IPS-20b (cell line): ENCODE results near the gene PWWP2B.
"Not testable (repeated sequence)": the region's sequence is repeated elsewhere in the genome, so short reads cannot be mapped to it uniquely, and the experiment has no call there.

Experiments
- H3K27ac ChIP-seq: one replicate; pipeline ENCODE4 v1.5.1; 2013; ENCODE audit warnings: low read length
- H3K27me3 ChIP-seq: 2 replicates; pipeline ENCODE4 v1.6.1; 2013; ENCODE audit warnings: mild to moderate bottlenecking, low read length, inconsistent platforms; ENCODE audit not compliant: insufficient read depth
- H3K36me3 ChIP-seq: 2 replicates; pipeline ENCODE4 v1.6.1; 2013; ENCODE audit warnings: low read depth, mild to moderate bottlenecking, inconsistent platforms, low read length, moderate library complexity; ENCODE audit not compliant: insufficient read depth
- H3K4me1 ChIP-seq: 2 replicates; pipeline ENCODE4 v1.6.1; 2013; ENCODE audit warnings: mild to moderate bottlenecking, control low read depth, inconsistent platforms, low read length, moderate library complexity; ENCODE audit not compliant: insufficient read depth
- H3K4me3 ChIP-seq: 2 replicates; pipeline ENCODE4 v1.5.1; 2013; ENCODE audit warnings: mild to moderate bottlenecking, low read length, inconsistent platforms
- H3K9ac ChIP-seq: 2 replicates; pipeline ENCODE4 v1.6.1; 2013; ENCODE audit warnings: low read depth, mild to moderate bottlenecking, inconsistent platforms, low read length, moderate library complexity
- H3K9me3 ChIP-seq: 2 replicates; pipeline ENCODE4 v1.6.1; 2013; ENCODE audit warnings: mild to moderate bottlenecking, low read depth, low read length, inconsistent platforms; ENCODE audit not compliant: insufficient read depth

PWWP2B gene

DNA sequence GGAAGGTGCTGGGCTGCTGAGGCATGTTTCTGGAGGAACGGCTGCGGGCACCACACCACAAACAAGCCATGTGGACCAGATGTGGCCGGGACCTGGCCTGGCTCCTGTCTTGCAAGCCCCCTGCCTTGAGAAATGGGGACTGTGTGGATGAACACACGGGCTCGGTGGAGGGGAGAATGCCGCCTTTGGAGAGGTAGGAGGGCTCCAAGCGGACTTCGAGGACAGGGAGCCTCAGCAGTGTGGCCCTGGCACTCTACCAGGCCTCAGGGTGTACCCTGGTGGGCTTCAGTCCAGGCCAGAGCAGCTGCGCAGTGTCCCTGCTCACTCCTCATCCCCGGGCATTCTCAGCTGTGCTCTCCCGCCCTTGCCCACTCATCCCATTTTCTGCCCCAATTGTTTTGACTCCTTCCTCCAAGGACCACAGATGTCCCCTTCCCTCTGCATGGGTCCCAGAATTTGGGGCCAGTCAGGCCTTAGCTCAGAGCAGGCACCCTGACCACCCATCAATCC lies 31.5 kb downstream of the PWWP2B start:
- no peak overlapping the region for H3K27ac ChIP-seq
- no peaks in the 10 kb centered on the region for H3K36me3 ChIP-seq
- no peaks in the 10 kb centered on the region for H3K9me3 ChIP-seq

DNA sequence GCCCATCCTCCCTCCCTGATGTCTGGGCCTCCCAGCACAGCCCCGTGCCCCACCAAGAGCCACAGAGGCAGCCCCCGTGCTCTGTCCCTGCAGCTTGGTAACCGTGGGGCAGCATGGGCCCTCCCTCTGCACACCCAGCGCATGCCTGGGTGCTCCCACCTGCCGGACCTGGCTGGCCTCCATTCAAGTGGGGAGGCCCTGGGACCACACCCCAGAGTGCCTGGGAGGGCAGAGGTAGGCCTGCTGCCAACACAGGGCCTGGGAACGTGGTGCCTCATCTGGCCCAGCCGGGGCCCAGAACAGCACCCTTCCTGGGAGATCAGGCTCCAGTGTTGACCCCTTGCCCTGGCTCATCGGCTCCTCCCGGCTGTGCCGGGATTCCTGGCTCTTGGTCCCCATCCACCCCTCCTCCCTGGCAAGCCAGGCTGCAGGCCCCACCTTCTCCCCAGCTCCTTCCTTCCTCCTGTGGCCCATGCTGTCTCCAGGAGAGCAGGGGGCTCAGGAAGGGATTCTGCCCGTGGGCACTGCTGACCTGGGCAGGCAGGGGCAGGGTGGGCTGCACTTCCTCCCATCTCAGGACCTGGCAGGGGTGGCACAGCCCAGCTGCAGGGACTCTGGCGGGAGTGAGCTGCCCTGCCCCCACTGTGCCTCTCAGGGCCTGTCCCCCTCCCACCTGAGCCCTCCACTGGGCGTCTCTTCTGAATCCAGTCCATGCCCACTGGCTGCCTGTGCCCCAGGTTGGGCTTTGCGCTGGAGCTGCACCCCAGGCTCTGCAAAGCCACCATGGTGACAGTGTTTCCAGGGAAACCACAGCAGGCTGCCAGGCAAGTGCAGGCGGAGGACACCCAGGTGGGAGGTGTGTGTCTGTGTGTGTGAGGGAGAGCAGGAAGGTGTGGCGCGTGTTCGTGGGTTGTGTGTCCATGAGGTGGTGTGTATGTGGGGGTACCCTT lies 32.6 kb downstream of the PWWP2B start:
- H3K9ac ChIP-seq: no peak overlapping the region

More for the DNA sequence above, 31.5 kb downstream of the PWWP2B start:
- no peaks in the 10 kb centered on the region for H3K4me1 ChIP-seq
- no peak overlapping the region for H3K4me3 ChIP-seq
- H3K9ac ChIP-seq: no peak overlapping the region
- no peaks in the 10 kb centered on the region for H3K27me3 ChIP-seq

DNA sequence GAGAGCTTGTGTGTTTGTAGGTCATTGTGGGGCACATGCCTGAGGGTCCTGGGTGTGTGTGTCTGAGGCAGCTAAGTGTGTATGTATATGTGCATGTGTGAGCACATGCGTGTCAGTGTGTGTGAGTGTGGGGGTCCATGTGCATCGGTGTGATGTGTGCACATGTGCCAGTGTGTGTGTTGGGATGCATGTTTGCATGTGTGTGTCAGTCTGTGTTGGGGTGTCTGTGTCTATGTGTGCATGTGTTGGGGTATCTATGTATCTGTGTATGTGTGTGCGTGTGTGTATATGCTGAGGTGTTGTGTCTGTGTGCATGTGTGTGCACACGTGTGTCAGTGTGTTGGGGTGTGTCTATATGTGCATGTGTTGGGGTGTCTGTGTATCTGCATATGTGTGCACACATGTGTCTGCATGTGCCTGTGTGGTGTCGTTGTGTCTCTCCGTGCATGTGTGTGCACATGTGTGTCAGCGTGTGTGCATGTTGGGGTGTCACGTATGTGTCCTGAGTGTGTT lies 33.3 kb downstream of the PWWP2B start:
- Histone ChIP-seq H3K4me1 (no peaks in the 10 kb centered on the region), H3K27me3 (no peaks in the 10 kb centered on the region), H3K27ac (no peak overlapping the region), H3K9ac (no peak overlapping the region), H3K9me3 (no peaks in the 10 kb centered on the region), H3K4me3 (no peak overlapping the region), H3K36me3 (no peaks in the 10 kb centered on the region)

More for the DNA sequence above, 32.6 kb downstream of the PWWP2B start:
- no peak overlapping the region for H3K4me3 ChIP-seq
- H3K9me3 ChIP-seq: no peaks in the 10 kb centered on the region
- H3K36me3 ChIP-seq: no peaks in the 10 kb centered on the region
- no peaks in the 10 kb centered on the region for H3K4me1 ChIP-seq
- H3K27ac ChIP-seq: no peak overlapping the region
- no peaks in the 10 kb centered on the region for H3K27me3 ChIP-seq

DNA sequence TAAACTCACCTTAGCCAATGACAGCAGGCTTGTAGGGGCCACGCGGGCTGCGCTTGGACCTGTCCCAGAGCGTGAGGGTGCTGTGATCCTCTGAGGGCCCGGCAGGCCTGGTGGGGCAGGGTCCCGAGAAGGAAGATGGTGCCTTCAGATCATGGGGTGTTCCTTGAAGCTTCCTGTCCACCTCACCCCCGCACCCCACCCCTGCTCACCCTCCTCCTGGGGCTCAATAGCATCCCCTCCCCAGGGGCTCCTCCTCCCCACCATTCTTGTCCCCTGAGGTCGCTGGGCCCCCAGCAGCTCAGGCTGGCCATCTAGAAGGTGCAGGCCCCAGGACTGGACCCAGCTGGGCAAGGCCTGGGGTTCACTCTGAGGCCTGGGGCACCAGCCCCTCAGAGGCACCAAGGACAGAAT lies 33.9 kb downstream of the PWWP2B start:
- no peak overlapping the region for H3K9ac ChIP-seq
- H3K36me3 ChIP-seq: no peaks in the 10 kb centered on the region
- no peaks in the 10 kb centered on the region for H3K27me3 ChIP-seq
- H3K4me1 ChIP-seq: no peaks in the 10 kb centered on the region
- no peak overlapping the region for H3K27ac ChIP-seq
- no peak overlapping the region for H3K4me3 ChIP-seq
- H3K9me3 ChIP-seq: no peaks in the 10 kb centered on the region

DNA sequence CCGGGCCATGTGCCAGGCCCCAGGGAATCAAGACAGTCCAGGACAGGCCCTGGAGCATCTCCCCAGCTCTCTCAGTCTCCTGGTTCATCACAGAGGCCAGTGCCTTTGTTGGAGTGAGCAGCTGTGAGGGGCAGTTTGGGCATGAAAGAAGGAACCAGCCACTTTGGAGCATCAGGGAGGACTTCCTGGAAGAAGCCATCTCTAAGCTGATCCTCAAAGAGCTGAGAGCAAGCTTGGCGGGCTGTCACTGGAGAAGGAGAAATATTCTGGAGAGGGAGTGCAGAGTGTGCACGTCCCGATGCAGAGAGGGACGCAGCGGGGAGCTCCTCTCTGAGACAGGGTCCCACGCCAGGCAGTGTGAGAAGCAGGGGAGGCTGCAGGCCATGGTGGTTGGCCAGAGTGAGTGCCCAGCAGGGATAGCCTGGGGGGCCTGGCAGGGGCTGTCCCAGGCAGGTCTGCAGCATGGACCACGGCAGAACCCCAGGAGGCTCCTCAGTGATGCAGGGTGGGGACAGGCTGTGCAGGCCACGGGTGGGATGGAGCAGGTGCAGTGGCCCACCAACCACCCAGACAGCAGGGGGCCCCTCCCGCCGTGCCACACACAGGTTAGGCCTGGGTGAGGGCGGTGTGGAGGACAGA lies 34.7 kb downstream of the PWWP2B start:
- Histone ChIP-seq H3K27ac (no peak overlapping the region), H3K4me1 (no peaks in the 10 kb centered on the region), H3K4me3 (no peak overlapping the region), H3K9ac (no peak overlapping the region), H3K9me3 (no peaks in the 10 kb centered on the region), H3K27me3 (no peaks in the 10 kb centered on the region), H3K36me3 (no peaks in the 10 kb centered on the region)

DNA sequence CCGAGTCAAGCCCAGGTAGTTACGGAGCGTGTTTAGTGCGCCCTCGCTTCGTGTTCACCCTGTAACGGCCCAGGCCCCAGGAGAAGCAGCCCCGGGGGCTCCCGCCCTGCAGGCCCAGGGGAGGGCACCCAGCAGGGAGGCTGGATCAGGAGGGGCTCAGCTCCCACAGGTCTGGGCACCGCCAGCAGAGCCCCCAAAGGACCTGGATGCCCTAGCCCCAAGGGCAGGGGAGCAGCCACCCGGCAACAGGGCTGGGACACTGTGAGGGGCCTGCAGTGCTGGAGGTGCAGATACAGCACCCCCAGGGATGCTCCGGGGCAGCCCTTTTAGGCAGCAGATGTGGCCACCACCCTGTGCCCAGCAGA lies 35.2 kb downstream of the PWWP2B start:
- Histone ChIP-seq H3K9me3 (no peaks in the 10 kb centered on the region), H3K9ac (no peak overlapping the region), H3K27ac (no peak overlapping the region), H3K4me1 (no peaks in the 10 kb centered on the region), H3K4me3 (no peak overlapping the region), H3K27me3 (no peaks in the 10 kb centered on the region), H3K36me3 (no peaks in the 10 kb centered on the region)

DNA sequence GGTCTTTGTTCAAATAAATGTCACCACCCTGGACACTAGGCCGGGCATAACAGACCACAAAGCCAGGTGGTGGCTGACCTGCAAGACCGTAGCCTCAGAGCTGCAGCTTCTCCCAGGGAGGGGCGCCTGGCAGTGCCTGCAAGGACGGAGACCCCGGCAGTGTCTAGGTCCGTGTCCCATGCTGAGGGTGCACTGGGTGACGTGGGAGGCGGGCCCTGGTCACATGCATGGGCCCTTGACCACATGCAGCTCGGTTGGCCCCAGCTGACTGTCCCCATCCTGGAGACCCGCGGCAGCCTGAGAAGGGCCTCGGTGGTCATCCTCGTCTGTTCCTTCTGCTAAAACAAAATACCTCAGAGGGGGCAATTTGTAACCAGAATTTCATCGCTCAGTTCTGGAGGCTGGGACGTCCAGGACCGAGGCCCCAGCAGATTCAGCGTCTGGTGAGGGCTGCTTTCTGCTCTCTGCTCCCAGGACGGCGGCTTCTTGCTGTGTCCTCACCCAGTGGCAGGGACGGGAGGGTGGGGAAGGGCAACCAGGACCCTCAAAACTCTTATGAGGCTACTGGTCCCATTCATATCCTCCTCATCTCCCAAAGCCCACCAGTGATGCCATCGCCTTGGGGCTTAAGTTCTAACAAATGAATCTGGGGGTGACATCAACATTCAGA lies 36.8 kb downstream of the PWWP2B start:
- H3K9me3 ChIP-seq: no peaks in the 10 kb centered on the region
- H3K4me1 ChIP-seq: no peaks in the 10 kb centered on the region
- no peaks in the 10 kb centered on the region for H3K36me3 ChIP-seq
- H3K27me3 ChIP-seq: no peaks in the 10 kb centered on the region
- H3K4me3 ChIP-seq: no peak overlapping the region
- H3K9ac ChIP-seq: no peak overlapping the region
- no peak overlapping the region for H3K27ac ChIP-seq

DNA sequence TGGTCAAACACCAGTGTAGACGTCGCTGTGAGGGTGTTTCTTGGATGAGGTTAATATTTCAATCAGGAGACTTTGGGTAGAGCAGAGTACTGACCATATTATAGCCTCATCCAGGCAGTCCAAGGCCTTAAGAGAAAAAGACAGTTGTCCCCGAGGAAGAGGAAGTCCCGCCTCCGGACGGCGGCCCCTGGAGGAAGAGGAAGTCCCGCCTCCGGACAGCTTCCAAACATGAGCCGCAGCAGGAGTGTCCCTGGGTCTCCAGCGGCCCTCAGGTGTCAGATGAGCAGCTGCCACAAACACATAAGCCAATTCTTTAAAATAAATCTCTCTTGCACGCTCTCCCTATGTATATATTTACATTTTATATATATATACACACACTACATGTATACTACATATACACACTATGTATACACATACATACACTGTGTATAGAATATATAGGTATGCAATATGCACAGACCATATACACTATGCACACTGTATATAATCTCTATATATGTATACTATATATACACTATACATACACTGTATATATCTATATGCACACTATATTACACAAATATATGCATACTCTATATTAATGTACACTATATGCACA lies 37.5 kb downstream of the PWWP2B start:
- Histone ChIP-seq H3K4me3 (no peak overlapping the region), H3K4me1 (no peaks in the 10 kb centered on the region), H3K36me3 (no peaks in the 10 kb centered on the region), H3K27ac (no peak overlapping the region), H3K9me3 (no peaks in the 10 kb centered on the region), H3K9ac (no peak overlapping the region), H3K27me3 (no peaks in the 10 kb centered on the region)

DNA sequence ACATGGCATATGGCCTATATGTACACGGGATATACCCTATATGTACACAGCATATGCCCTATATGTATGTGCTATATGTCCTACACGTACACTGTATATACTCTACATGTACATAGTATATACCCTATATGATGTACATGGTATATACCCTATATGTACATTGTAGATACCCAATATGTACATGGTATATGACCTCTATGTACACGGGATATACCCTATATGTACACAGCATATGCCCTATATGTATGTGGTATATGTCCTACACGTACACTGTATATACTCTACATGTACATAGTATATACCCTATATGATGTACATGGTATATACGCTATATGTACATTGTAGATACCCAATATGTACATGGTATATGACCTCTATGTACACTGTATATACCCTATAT lies 38.3 kb downstream of the PWWP2B start:
- H3K36me3 ChIP-seq, H3K4me1 ChIP-seq, H3K9ac ChIP-seq, H3K27ac ChIP-seq, H3K9me3 ChIP-seq, H3K4me3 ChIP-seq, H3K27me3 ChIP-seq: not testable (repeated sequence)

DNA sequence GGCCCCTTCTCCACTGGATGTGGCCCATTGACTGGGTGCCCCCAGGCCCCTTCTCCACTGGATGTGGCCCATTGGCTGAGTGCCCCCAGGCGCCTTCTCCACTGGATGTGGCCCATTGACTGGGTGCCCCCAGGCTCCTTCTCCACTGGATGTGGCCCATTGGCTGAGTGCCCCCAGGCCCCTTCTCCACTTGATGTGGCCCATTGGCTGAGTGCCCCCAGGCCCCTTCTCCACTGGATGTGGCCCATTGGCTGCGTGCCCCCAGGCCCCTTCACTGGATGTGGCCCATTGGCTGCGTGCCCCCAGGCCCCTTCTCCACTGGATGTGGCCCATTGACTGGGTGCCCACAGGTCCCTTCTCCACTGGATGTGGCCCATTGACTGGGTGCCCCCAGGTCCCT lies 39.1 kb downstream of the PWWP2B start:
- not testable (repeated sequence) for H3K4me1 ChIP-seq, H3K27me3 ChIP-seq, H3K9ac ChIP-seq, H3K4me3 ChIP-seq, H3K9me3 ChIP-seq, H3K27ac ChIP-seq, H3K36me3 ChIP-seq

DNA sequence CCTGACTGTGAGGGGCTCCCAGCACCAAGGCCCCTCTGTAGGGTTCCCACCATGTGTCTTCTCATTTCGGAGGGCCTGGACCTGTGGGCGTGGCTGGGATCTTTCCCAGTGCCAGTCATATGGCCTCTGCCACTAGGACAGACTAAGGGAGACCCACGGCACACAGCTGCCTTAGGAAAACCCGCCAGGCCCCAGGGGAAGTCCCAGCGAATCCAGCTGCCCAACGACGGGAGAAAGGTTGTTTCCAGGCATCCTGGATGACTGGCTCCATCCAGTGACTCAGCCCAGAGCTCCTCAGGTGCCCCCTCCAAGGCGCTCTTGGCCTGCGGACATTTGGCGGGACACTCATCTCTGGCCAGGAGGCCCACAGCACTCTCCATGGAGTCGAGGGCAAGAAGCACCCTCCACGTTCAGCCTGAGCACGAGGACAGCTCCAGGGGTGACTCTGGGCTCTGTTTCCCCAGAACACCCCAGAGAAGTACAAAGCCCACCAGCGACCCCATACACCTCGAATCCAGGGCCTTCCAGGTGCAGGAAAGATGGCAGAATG lies 39.9 kb downstream of the PWWP2B start:
- Histone ChIP-seq H3K9me3 (no peaks in the 10 kb centered on the region), H3K27ac (no peak overlapping the region), H3K4me3 (no peak overlapping the region), H3K36me3 (no peaks in the 10 kb centered on the region), H3K27me3 (no peaks in the 10 kb centered on the region), H3K9ac (no peak overlapping the region), H3K4me1 (no peaks in the 10 kb centered on the region)
